A172 (cell line): ENCODE data around the gene NFKBIA. TPM values are rescaled to one million over a fixed set of nuclear protein-coding genes. Genes with fewer than 3 reads are reported as not detected.
A peak's percentile ranks its signal among the peaks of the same experiment; 100 is the strongest.
"Not testable (repeated sequence)": the region's sequence is repeated elsewhere in the genome, so short reads cannot be mapped to it uniquely, and the experiment has no call there.

ENCODE experiments used
- DNase-seq: peaks from one replicate; pipeline ENCODE4 v3.0.0-alpha.2; 2015; ENCODE audit warnings: low spot score
- total RNA-seq: library from RNA; depleted of rRNA; stranded (reverse); fragments of >200 nt; shearing (Covaris generic); gene quantifications from 2 replicates; pipeline ENCODE4 v1.2.3, GENCODE V29; 2014; rRNA removed

The NFKBIA gene
- total RNA-seq, 1 experiment from 2014 or later, result 58.1 TPM

GRCh38 chr14:35368583-35369392, 35.8 kb downstream of the NFKBIA start:
- DNase-seq, result no peak

GRCh38 chr14:35368139-35368460, 36.4 kb downstream of the NFKBIA start:
- DNase-seq, result no peak

GRCh38 chr14:35367056-35367372, 37.5 kb downstream of the NFKBIA start:
- no peak for DNase-seq

DNA sequence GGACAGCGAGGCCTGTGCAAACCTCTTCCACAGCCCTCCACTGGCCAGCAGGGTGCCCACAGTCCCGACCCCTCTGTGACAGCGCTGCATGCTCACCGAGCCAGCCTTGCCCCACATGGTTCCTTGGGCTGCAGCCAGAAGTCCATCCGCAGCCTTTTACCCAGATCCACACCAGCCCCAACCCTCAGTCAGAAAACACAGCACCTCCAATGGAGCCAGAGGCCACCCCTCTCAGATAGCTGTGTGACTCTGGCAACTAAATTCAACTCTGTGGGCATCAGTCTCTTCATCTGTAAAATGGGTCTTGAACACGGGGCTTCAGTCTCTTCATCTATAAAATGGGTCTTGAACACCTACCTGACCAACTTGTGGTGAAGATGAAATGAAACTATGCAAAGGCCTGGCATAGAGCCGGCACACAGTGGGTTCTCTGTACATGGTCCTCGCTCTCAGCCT, 38.0 kb downstream of the NFKBIA start:
- no peak for DNase-seq

DNA sequence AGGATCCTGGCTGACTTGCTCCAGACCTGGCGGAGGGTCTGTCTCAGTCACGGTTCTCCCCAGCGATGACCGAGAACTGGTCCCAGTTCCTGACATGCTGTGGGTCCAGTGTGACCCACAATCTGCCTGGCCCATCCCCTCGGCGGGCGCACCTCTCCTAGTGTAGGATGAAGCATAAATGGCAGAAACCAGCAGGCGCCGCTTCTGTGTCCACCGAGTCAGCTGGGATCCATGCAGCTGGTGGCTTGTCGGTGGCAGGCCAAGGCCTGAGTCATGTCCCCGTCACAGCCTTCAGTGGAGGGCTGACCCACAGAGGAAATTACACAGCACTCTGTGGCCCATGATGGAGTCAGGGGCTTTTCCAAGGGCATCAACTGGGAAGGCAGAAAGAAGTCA, 38.5 kb downstream of the NFKBIA start:
- DNase-seq, result peak; percentile 37

GRCh38 chr14:35365130-35366055, 39.2 kb downstream of the NFKBIA start:
- DNase-seq, result peak; percentile 82

- DNase-seq, result no peak
Observed at GRCh38 chr14:35362911-35363374, 41.6 kb downstream of the NFKBIA start.

- DNase-seq, result no peak
Observed at GRCh38 chr14:35362450-35362849, 42.1 kb downstream of the NFKBIA start.

DNA sequence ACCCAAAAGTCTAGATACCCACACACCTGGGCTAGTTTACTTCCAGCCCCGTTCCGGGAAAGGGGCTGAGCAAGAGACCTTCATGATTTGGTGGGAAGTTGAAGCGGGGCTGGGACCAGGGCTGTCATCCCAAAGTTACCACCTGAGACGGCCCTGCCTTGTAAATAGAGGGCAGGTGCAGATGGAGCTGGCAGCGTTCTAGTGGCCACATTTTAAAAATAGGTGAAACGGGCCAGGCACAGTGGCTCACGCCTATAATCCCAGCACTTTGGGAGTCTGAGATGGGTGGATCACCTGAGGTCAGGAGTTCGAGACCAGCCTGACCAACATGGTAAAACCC, 43.4 kb downstream of the NFKBIA start:
- DNase-seq, result no peak

GRCh38 chr14:35359655-35360054, 44.9 kb downstream of the NFKBIA start:
- DNase-seq, result not testable (repeated sequence)

DNA sequence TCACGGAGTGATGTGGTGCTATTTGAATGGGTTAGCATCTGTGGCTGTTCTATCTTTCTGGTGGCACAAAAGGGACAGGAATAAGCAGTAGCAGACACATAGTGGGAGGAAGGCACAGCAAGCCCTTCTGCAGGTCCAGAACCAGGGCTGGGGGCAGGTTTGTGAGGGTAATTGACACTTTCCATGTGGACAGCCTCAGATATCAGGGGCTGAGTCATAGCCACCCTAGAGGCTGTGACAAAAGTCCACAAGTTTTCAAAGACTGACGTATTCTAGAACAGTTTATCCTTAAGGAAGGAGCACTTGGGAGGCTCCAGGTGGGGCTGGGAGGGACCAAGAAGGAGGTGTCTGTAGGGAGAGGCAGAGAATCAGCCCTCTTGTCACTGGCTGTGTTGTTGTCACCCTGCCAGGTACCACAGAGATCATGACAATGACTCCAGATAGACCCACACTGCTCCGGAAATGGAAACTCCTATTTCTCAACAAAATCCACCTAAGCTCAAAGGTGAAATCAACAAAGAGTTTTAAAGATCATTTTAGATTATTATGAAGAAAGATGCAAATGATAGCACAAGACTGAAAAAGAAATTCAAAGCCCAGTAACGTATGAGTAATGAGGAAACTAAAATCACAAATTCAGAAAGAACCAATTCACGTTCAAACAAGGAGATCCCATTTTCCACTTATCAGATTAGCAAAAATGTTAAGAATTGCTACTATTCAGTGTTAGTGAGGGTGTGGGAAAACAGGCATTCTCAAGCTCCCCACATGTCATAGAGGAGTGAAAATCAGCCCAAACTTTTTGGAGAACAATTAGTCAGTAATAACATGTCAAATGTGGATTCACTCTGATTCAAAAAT, 48.3 kb downstream of the NFKBIA start:
- peak; percentile 57 for DNase-seq

GRCh38 chr14:35355235-35355634, 49.3 kb downstream of the NFKBIA start:
- DNase-seq, result not testable (repeated sequence)

DNA sequence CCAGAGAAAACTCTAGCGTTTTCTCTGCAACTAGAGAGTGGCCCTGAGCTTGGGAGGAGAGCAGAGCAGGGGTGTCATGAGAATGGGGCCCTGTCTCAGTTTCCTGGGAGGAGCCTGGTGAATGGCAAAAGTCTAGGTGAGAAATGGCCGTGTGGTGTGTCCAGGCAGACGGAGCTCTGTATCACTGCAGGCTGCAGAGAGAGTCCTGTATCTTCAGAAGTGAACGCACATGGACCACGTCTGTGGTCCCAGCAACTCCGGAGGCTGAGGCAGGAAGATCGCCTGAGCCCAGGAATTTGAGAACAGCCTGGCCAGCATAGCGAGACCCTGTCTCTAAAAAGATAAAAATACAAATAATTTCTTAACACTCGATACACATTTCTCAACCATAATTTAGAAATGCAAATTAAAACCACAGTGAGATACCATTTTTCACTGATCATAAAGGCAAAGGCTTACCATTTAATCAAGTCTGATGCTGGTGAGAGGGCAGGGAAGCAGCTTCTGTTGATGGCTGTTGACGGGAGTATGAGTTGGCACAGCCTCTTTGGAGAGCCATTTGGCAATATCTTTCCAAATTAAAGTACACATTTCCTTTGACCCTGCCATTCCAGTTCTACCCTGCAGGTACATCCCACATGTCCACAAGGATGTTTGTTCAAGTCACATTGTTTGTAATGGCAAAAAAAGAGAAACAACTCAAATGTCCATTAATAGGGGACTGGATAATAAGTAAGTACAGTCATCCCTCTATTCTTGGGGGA, 51.0 kb downstream of the NFKBIA start:
- no peak for DNase-seq

GRCh38 chr14:35352274-35353233, 52.0 kb downstream of the NFKBIA start:
- no peak for DNase-seq

DNA sequence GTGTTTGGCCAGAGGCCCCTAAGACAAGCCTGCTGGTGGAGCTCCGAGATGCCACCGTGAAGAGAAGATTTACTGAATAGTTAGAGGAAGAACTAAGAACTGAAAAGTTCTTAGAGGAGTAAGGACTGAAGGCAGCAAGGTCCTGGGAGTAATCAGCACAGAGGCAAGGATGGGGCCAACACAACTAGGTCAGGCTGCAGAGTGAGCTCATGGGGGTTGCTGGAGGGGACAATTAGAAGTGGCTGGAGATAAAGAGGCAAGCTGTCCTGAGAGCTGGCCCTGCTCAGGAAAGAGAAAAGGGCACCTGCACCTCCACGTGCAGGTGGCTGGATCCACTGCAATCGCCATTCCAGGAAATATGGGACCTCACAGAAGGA, 52.7 kb downstream of the NFKBIA start:
- no peak for DNase-seq

Other genes starting within 250 kb of the NFKBIA start
- gene PSMA6, start 112.4 kb downstream of the NFKBIA start, total RNA-seq, result 309 and 344 TPM in 2 replicates
- gene INSM2, start 129.4 kb upstream of the NFKBIA start, total RNA-seq, result 0.10 and 0.17 TPM in 2 replicates